ENCODE data around the gene DCST1. TPM values are rescaled to one million over a fixed set of nuclear protein-coding genes. Genes with fewer than 3 reads are reported as not detected.

The DCST1 gene
- total RNA-seq, 1 experiment from 2014 or later, result 0.15 TPM

DNA sequence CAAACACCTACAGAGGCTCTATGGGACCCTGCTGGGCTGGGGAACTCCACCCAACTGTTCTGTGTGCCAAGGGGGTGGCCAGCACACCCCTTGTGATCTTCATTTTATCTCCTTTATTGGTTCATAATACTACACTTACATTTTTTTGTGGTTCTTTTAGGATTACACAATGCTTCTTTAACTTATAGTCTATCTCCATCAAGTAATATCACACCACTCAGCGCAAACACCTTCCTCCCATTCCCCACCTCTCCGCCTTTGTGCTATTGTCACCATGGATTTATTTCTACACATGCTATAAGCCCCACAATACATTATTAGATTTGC lies 61.0 kb downstream of the DCST1 start:
- POLR2A ChIA-PET, result no interaction called here
- Mint-ChIP-seq H3K36me3 (no peaks in the 10 kb centered on the region), H3K27ac (no peak overlapping the region), H3K4me3 (no peak overlapping the region), H3K9me3 (no peaks in the 10 kb centered on the region), H3K27me3 (ENCODE audit: low read depth) (peaks cover 15% of the 10 kb centered on the region), H3K4me1 (peaks cover 18% of the 10 kb centered on the region)
- CTCF ChIA-PET, result interaction anchor here (1.0 to 6.3 kb wide), 5 partner anchors 9 to 78 kb away, joined by 3 to 115 read pairs (median 7); partner anchors contain the start of gene KRTCAP2
- DNase-seq (ENCODE audit: low spot score), result no peak
- ATAC-seq, result no peak
- TF ChIP-seq, protein P1, sequence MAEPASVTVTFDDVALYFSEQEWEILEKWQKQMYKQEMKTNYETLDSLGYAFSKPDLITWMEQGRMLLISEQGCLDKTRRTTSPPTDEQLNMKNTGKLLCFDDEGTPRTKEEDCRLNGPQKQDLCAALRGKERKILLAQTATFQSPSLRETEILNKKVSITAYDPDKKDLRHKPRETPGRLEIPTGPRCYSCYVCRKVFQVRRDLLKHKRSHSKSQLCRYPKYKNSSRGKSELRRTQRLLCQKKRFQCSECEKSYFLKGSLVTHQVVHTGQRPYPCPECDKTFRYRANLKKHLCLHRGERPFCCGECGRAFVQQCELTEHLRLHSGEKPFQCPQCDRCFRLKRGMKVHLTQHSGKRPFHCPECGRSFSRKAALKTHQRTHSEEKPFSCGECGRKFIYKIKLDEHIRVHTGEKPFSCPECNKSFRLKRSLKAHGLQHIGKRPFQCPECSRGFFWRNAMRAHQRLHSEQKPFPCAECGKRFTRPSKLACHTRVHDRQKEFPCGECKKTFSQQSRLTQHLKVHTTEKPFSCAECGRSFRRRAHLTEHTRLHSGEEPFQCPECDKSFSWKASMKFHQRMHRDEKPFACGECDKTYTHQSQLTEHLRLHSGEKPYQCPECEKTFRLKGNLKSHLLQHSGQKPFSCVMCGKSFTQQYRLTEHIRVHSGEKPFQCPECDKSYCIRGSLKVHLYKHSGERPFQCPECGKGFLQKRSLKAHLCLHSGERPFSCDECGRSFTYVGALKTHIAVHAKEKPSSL (CRISPR knock-in tag; conservative IDR thresholded peaks at IDR 0.05), result no peak
- TF ChIP-seq, protein P2, sequence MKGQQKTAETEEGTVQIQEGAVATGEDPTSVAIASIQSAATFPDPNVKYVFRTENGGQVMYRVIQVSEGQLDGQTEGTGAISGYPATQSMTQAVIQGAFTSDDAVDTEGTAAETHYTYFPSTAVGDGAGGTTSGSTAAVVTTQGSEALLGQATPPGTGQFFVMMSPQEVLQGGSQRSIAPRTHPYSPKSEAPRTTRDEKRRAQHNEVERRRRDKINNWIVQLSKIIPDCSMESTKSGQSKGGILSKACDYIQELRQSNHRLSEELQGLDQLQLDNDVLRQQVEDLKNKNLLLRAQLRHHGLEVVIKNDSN (CRISPR knock-in tag; IDR thresholded peaks at IDR 0.05), result no peak
- TF ChIP-seq TCF7 (CRISPR knock-in tag; IDR thresholded peaks at IDR 0.05; ENCODE audit: low read depth) (no peak), RORB (CRISPR knock-in tag; IDR thresholded peaks at IDR 0.05) (no peak), HMGA2 (CRISPR knock-in tag; IDR thresholded peaks at IDR 0.05) (no peak), ZNF423 (CRISPR knock-in tag; IDR thresholded peaks at IDR 0.05) (peak; percentile 34; the same call in 1 of the 2 replicates), NFATC4 (CRISPR knock-in tag; IDR thresholded peaks at IDR 0.05) (no peak)
- TF ChIP-seq, protein P3, sequence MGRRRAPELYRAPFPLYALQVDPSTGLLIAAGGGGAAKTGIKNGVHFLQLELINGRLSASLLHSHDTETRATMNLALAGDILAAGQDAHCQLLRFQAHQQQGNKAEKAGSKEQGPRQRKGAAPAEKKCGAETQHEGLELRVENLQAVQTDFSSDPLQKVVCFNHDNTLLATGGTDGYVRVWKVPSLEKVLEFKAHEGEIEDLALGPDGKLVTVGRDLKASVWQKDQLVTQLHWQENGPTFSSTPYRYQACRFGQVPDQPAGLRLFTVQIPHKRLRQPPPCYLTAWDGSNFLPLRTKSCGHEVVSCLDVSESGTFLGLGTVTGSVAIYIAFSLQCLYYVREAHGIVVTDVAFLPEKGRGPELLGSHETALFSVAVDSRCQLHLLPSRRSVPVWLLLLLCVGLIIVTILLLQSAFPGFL (CRISPR knock-in tag; IDR thresholded peaks at IDR 0.05; ENCODE audit: borderline replicate concordance), result no peak
- TF ChIP-seq, protein P4, sequence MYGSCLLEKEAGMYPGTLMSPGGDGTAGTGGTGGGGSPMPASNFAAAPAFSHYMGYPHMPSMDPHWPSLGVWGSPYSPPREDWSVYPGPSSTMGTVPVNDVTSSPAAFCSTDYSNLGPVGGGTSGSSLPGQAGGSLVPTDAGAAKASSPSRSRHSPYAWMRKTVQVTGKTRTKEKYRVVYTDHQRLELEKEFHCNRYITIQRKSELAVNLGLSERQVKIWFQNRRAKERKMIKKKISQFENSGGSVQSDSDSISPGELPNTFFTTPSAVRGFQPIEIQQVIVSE (CRISPR knock-in tag; IDR thresholded peaks at IDR 0.05; ENCODE audit: borderline replicate concordance), result no peak

DNA sequence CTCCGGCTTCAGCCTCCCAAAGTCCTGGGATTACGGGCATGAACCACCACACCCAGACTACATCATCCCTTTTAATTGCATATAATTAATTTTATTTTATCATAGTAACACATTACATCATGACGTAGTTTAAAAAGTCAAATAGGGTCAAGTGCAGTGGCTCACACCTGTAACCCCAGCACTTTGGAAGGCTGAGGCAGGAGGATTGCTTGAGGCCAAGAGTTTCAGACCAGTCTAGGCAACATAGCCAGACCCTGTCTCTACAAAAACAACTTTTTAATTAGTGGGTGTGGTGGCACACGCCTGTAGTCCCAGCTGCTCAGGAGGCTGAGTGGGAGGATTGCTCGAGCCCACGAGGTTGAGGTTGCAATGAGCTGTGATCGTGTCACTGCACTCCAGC lies 65.7 kb downstream of the DCST1 start:
- no peak for DNase-seq (ENCODE audit: low spot score)
- TF ChIP-seq FOXP1 (CRISPR knock-in tag; IDR thresholded peaks at IDR 0.05; ENCODE audit: borderline replicate concordance), result no peak
- no peak for TF ChIP-seq PRRX2 (CRISPR knock-in tag; IDR thresholded peaks at IDR 0.05)
- no peak for TF ChIP-seq TP53 (CRISPR knock-in tag; IDR thresholded peaks at IDR 0.05)
- TF ChIP-seq GABPB1 (CRISPR knock-in tag; IDR thresholded peaks at IDR 0.05), result no peak
- TF ChIP-seq ETV6 (CRISPR knock-in tag; IDR thresholded peaks at IDR 0.05), result no peak
- TF ChIP-seq, protein P5, sequence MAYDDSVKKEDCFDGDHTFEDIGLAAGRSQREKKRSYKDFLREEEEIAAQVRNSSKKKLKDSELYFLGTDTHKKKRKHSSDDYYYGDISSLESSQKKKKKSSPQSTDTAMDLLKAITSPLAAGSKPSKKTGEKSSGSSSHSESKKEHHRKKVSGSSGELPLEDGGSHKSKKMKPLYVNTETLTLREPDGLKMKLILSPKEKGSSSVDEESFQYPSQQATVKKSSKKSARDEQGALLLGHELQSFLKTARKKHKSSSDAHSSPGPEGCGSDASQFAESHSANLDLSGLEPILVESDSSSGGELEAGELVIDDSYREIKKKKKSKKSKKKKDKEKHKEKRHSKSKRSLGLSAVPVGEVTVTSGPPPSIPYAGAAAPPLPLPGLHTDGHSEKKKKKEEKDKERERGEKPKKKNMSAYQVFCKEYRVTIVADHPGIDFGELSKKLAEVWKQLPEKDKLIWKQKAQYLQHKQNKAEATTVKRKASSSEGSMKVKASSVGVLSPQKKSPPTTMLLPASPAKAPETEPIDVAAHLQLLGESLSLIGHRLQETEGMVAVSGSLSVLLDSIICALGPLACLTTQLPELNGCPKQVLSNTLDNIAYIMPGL (CRISPR knock-in tag; IDR thresholded peaks at IDR 0.05), result no peak
- TF ChIP-seq, protein P6, sequence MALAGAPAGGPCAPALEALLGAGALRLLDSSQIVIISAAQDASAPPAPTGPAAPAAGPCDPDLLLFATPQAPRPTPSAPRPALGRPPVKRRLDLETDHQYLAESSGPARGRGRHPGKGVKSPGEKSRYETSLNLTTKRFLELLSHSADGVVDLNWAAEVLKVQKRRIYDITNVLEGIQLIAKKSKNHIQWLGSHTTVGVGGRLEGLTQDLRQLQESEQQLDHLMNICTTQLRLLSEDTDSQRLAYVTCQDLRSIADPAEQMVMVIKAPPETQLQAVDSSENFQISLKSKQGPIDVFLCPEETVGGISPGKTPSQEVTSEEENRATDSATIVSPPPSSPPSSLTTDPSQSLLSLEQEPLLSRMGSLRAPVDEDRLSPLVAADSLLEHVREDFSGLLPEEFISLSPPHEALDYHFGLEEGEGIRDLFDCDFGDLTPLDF (CRISPR knock-in tag; IDR thresholded peaks at IDR 0.05), result no peak
- TF ChIP-seq, protein P2 (CRISPR knock-in tag; IDR thresholded peaks at IDR 0.05), result no peak
- TF ChIP-seq ZNF138 (CRISPR knock-in tag; conservative IDR thresholded peaks at IDR 0.05), result no peak
- TF ChIP-seq, protein P7, sequence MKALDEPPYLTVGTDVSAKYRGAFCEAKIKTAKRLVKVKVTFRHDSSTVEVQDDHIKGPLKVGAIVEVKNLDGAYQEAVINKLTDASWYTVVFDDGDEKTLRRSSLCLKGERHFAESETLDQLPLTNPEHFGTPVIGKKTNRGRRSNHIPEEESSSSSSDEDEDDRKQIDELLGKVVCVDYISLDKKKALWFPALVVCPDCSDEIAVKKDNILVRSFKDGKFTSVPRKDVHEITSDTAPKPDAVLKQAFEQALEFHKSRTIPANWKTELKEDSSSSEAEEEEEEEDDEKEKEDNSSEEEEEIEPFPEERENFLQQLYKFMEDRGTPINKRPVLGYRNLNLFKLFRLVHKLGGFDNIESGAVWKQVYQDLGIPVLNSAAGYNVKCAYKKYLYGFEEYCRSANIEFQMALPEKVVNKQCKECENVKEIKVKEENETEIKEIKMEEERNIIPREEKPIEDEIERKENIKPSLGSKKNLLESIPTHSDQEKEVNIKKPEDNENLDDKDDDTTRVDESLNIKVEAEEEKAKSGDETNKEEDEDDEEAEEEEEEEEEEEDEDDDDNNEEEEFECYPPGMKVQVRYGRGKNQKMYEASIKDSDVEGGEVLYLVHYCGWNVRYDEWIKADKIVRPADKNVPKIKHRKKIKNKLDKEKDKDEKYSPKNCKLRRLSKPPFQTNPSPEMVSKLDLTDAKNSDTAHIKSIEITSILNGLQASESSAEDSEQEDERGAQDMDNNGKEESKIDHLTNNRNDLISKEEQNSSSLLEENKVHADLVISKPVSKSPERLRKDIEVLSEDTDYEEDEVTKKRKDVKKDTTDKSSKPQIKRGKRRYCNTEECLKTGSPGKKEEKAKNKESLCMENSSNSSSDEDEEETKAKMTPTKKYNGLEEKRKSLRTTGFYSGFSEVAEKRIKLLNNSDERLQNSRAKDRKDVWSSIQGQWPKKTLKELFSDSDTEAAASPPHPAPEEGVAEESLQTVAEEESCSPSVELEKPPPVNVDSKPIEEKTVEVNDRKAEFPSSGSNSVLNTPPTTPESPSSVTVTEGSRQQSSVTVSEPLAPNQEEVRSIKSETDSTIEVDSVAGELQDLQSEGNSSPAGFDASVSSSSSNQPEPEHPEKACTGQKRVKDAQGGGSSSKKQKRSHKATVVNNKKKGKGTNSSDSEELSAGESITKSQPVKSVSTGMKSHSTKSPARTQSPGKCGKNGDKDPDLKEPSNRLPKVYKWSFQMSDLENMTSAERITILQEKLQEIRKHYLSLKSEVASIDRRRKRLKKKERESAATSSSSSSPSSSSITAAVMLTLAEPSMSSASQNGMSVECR (CRISPR knock-in tag; IDR thresholded peaks at IDR 0.05; ENCODE audit: borderline replicate concordance), result no peak
- TF ChIP-seq RELA (CRISPR knock-in tag; IDR thresholded peaks at IDR 0.05; ENCODE audit: borderline replicate concordance), result no peak
- no peak for TF ChIP-seq CREM (CRISPR knock-in tag; IDR thresholded peaks at IDR 0.05)
- no peak for TF ChIP-seq JAZF1 (CRISPR knock-in tag; IDR thresholded peaks at IDR 0.05)

More for the DNA sequence above, 65.7 kb downstream of the DCST1 start:
- ChIA-PET POLR2A (interaction anchor here (1.3 kb wide), 1 partner anchor 8 kb away, joined by 5 read pairs; no protein-coding TSS in a partner anchor), CTCF (interaction anchor here (2.0 to 6.3 kb wide), 5 partner anchors 8 to 152 kb away, joined by 7 to 115 read pairs (median 14); partner anchors contain the start of gene KRTCAP2)
- H3K27ac Mint-ChIP-seq, result no peak overlapping the region
- ATAC-seq, result no peak
- no peaks in the 10 kb centered on the region for H3K9me3 Mint-ChIP-seq
- no peak overlapping the region for H3K4me3 Mint-ChIP-seq
- H3K27me3 Mint-ChIP-seq (ENCODE audit: low read depth), result peaks cover 7% of the 10 kb centered on the region
- peaks cover 3% of the 10 kb centered on the region for H3K4me1 Mint-ChIP-seq
- H3K36me3 Mint-ChIP-seq, result no peaks in the 10 kb centered on the region
